ENCODE results near the gene PSME1. TPM values are rescaled to one million over a fixed set of nuclear protein-coding genes. Genes with fewer than 3 reads are reported as not detected.

Gene PSME1
- total and polyA plus RNA-seq, 2 of the 13 experiments (the other 11 are each of a cell fraction or from before 2014, with no cell fraction given), result 159 to 608 TPM

- TF ChIP-seq NR2F6 (IDR thresholded peaks at IDR 0.05) (peak; percentile 93), NR2F6 (CRISPR knock-in tag; IDR thresholded peaks at IDR 0.05) (peak; percentile 94), ASH2L (IDR thresholded peaks at IDR 0.05; ENCODE audit: insufficient read length, low read depth, low read length) (peak; percentile 74), ZNF773 (CRISPR knock-in tag; IDR thresholded peaks at IDR 0.05; ENCODE audit: borderline replicate concordance) (peak; percentile 91; the same call in 1 of the 2 replicates), ZBTB25 (CRISPR knock-in tag; IDR thresholded peaks at IDR 0.05) (peak; percentile 99), ZNF891 (CRISPR knock-in tag; IDR thresholded peaks at IDR 0.05) (no peak), PRDM15 (CRISPR knock-in tag; IDR thresholded peaks at IDR 0.05) (peak; percentile 16; the same call in 1 of the 2 replicates), RBFOX2 (IDR thresholded peaks at IDR 0.05; ENCODE audit: low read depth, low read length) (peak; percentile 72), ARNTL (CRISPR knock-in tag; IDR thresholded peaks at IDR 0.05) (peak; percentile 100), RXRB (CRISPR knock-in tag; IDR thresholded peaks at IDR 0.05; ENCODE audit: borderline replicate concordance) (peak; percentile 99), CC2D1A (CRISPR knock-in tag; IDR thresholded peaks at IDR 0.05) (peak; percentile 99), ZNF260 (CRISPR knock-in tag; IDR thresholded peaks at IDR 0.05; ENCODE audit: borderline replicate concordance, low read depth) (peak; percentile 82; the same call in 1 of the 2 replicates), ZFP90 (CRISPR knock-in tag; IDR thresholded peaks at IDR 0.05; ENCODE audit: borderline replicate concordance) (peak; percentile 81), CREB3 (CRISPR knock-in tag; IDR thresholded peaks at IDR 0.05) (peak; percentile 18; the same call in 1 of the 2 replicates), SP4 (CRISPR knock-in tag; IDR thresholded peaks at IDR 0.05) (no peak), ZNF598 (CRISPR knock-in tag; IDR thresholded peaks at IDR 0.05; ENCODE audit: borderline replicate concordance) (peak; percentile 99), ZNF510 (CRISPR knock-in tag; IDR thresholded peaks at IDR 0.05; ENCODE audit: low read depth) (peak; percentile 99), E2F5 (CRISPR knock-in tag; conservative IDR thresholded peaks at IDR 0.05) (no peak; the same call in 1 of the 2 replicates), ZMAT3 (CRISPR knock-in tag; conservative IDR thresholded peaks at IDR 0.05) (peak; percentile 99), PLSCR1 (CRISPR knock-in tag; IDR thresholded peaks at IDR 0.05; ENCODE audit: borderline replicate concordance) (no peak), ZNF232 (CRISPR knock-in tag; IDR thresholded peaks at IDR 0.05; ENCODE audit: borderline replicate concordance) (peak; percentile 93; the same call in 1 of the 2 replicates)
Measured at GRCh38 chr14:24095271-24096068, 40.5 kb upstream of the PSME1 start (continued).

Data from HepG2 (cell line).